ENCODE measurements around the gene XIAP.
A peak's percentile ranks its signal among the peaks of the same experiment; 100 is the strongest.
"Not testable (repeated sequence)": the region's sequence is repeated elsewhere in the genome, so short reads cannot be mapped to it uniquely, and the experiment has no call there.

Gene XIAP

GRCh38 chrX:123833387-123833786, 26.5 kb upstream of the XIAP start:
- Histone ChIP-seq H3F3A (ENCODE audit: insufficient read depth, low read length) (no peaks in the 10 kb centered on the region), H3K9ac (ENCODE audit: low read length) (no peak overlapping the region), H3K79me2 (ENCODE audit: low read length) (no peaks in the 10 kb centered on the region), H4K20me1 (ENCODE audit: insufficient read depth, low read length) (no peaks in the 10 kb centered on the region), H3K4me2 (ENCODE audit: low read depth, low read length) (no peak overlapping the region), H3K4me1 (ENCODE audit: low read length) (no peaks in the 10 kb centered on the region), H3K27ac (ENCODE audit: low read length) (no peak overlapping the region), H3K9me2 (replicated peaks; ENCODE audit: insufficient read depth, low read length) (no peaks in the 10 kb centered on the region), H3K36me3 (replicated peaks; ENCODE audit: insufficient read depth, low read length) (no peaks in the 10 kb centered on the region), H2AFZ (ENCODE audit: low read length) (no peak overlapping the region), H3K4me3 (ENCODE audit: low read length) (no peak overlapping the region), H3K9me3 (replicated peaks; ENCODE audit: insufficient read depth, low read length) (no peaks in the 10 kb centered on the region), H3K27me3 (replicated peaks; ENCODE audit: insufficient read depth, low read length) (no peaks in the 10 kb centered on the region)
- DNase-seq = peak; percentile 63
- TF ChIP-seq CTCF (IDR thresholded peaks at IDR 0.05; ENCODE audit: low read length) (peak; percentile 77), EZH2phosphoT487 (IDR thresholded peaks at IDR 0.05; ENCODE audit: low read length) (no peak)

GRCh38 chrX:123834116-123834515, 25.7 kb upstream of the XIAP start:
- H3K4me3 ChIP-seq (ENCODE audit: low read length) = no peak overlapping the region

GRCh38 chrX:123835661-123836371, 24.0 kb upstream of the XIAP start:
- Histone ChIP-seq H2AFZ (ENCODE audit: low read length) (no peak overlapping the region), H3K4me2 (ENCODE audit: low read depth, low read length) (no peak overlapping the region), H3K27ac (ENCODE audit: low read length) (no peak overlapping the region), H3K9me3 (replicated peaks; ENCODE audit: insufficient read depth, low read length) (no peaks in the 10 kb centered on the region), H3K27me3 (replicated peaks; ENCODE audit: insufficient read depth, low read length) (no peaks in the 10 kb centered on the region), H3K9me2 (replicated peaks; ENCODE audit: insufficient read depth, low read length) (no peaks in the 10 kb centered on the region), H3K4me3 (ENCODE audit: low read length) (no peak overlapping the region), H4K20me1 (ENCODE audit: insufficient read depth, low read length) (no peaks in the 10 kb centered on the region), H3K4me1 (ENCODE audit: low read length) (no peaks in the 10 kb centered on the region), H3K36me3 (replicated peaks; ENCODE audit: insufficient read depth, low read length) (no peaks in the 10 kb centered on the region), H3K9ac (ENCODE audit: low read length) (no peak overlapping the region), H3F3A (ENCODE audit: insufficient read depth, low read length) (no peaks in the 10 kb centered on the region), H3K79me2 (ENCODE audit: low read length) (no peaks in the 10 kb centered on the region)
- DNase-seq = no peak
- no peak for TF ChIP-seq EZH2phosphoT487 (IDR thresholded peaks at IDR 0.05; ENCODE audit: low read length)
- no peak for TF ChIP-seq EZH2 (optimal IDR thresholded peaks at IDR 0.05; ENCODE audit: low read depth, low read length)
- TF ChIP-seq CTCF (IDR thresholded peaks at IDR 0.05; ENCODE audit: low read length) = no peak

More at GRCh38 chrX:123834116-123834515, 25.7 kb upstream of the XIAP start:
- Histone ChIP-seq H3K9me3 (replicated peaks; ENCODE audit: insufficient read depth, low read length) (no peaks in the 10 kb centered on the region), H3K27ac (ENCODE audit: low read length) (no peak overlapping the region), H3K27me3 (replicated peaks; ENCODE audit: insufficient read depth, low read length) (no peaks in the 10 kb centered on the region), H3K4me1 (ENCODE audit: low read length) (no peaks in the 10 kb centered on the region), H3K36me3 (replicated peaks; ENCODE audit: insufficient read depth, low read length) (no peaks in the 10 kb centered on the region), H3K4me2 (ENCODE audit: low read depth, low read length) (no peak overlapping the region), H3K9me2 (replicated peaks; ENCODE audit: insufficient read depth, low read length) (no peaks in the 10 kb centered on the region), H3K79me2 (ENCODE audit: low read length) (no peaks in the 10 kb centered on the region), H3F3A (ENCODE audit: insufficient read depth, low read length) (no peaks in the 10 kb centered on the region), H4K20me1 (ENCODE audit: insufficient read depth, low read length) (no peaks in the 10 kb centered on the region), H2AFZ (ENCODE audit: low read length) (no peak overlapping the region), H3K9ac (ENCODE audit: low read length) (no peak overlapping the region)
- TF ChIP-seq EZH2 (optimal IDR thresholded peaks at IDR 0.05; ENCODE audit: low read depth, low read length) (no peak), EZH2phosphoT487 (IDR thresholded peaks at IDR 0.05; ENCODE audit: low read length) (no peak), CTCF (IDR thresholded peaks at IDR 0.05; ENCODE audit: low read length) (no peak)
- DNase-seq = no peak

- not testable (repeated sequence) for H3K4me2 ChIP-seq (ENCODE audit: low read depth, low read length); H4K20me1 ChIP-seq (ENCODE audit: insufficient read depth, low read length); H3K4me3 ChIP-seq (ENCODE audit: low read length); H3K27me3 ChIP-seq (replicated peaks; ENCODE audit: insufficient read depth, low read length); H3K9me3 ChIP-seq (replicated peaks; ENCODE audit: insufficient read depth, low read length); H3F3A ChIP-seq (ENCODE audit: insufficient read depth, low read length); H3K9ac ChIP-seq (ENCODE audit: low read length); H3K9me2 ChIP-seq (replicated peaks; ENCODE audit: insufficient read depth, low read length); H3K4me1 ChIP-seq (ENCODE audit: low read length); H3K79me2 ChIP-seq (ENCODE audit: low read length); H2AFZ ChIP-seq (ENCODE audit: low read length); DNase-seq; H3K27ac ChIP-seq (ENCODE audit: low read length); H3K36me3 ChIP-seq (replicated peaks; ENCODE audit: insufficient read depth, low read length)
Measured at GRCh38 chrX:123845129-123845528, 14.7 kb upstream of the XIAP start.
